Vagina (tissue), 2 donors: ENCODE data around the gene LARP6.

Experiments
- CTCF ChIP-seq, 3 experiments: fragments of 450-650 bp in 2 of 3; fragments of 200-600 bp in 1 of 3; sonication (generic) in 1 of 3; IDR thresholded peaks; one replicate each; pipeline ENCODE4 v1.5.1; 2017 to 2019; ENCODE audit warnings: antibody characterized with exemption in 3 of 3, mild to moderate bottlenecking in 2 of 3, moderate library complexity in 2 of 3
- POLR2A ChIP-seq, 2 donors: fragments of 450-650 bp; IDR thresholded peaks; one replicate each; pipeline ENCODE4 v1.6.1; 2017; ENCODE audit warnings: antibody characterized with exemption in 2 of 2, mild to moderate bottlenecking in 2 of 2, moderate library complexity in 2 of 2

GRCh38 chr15:70825841-70826240 is 28.1 kb downstream of the LARP6 start:
- TF ChIP-seq CTCF (IDR thresholded peaks at IDR 0.05) (no peak), POLR2A (IDR thresholded peaks at IDR 0.05) (no peak)
